Ishikawa (cell line): ENCODE results near the gene SFT2D2.

ENCODE experiments used
- CEBPB ChIP-seq: IDR thresholded peaks from 2 replicates; pipeline ENCODE4 v1.6.1; 2012
- CREB1 ChIP-seq: IDR thresholded peaks from 2 replicates; pipeline ENCODE4 v1.6.1; 2012; ENCODE audit warnings: low read depth
- EGR1 ChIP-seq: IDR thresholded peaks from 2 replicates; pipeline ENCODE4 v1.6.1; 2012
- EP300 ChIP-seq: IDR thresholded peaks from 2 replicates; pipeline ENCODE4 v1.6.1; 2012; ENCODE audit warnings: borderline replicate concordance
- FOXM1 ChIP-seq: IDR thresholded peaks from 2 replicates; pipeline ENCODE4 v1.6.1; 2012; ENCODE audit warnings: low read depth, borderline replicate concordance
- MAX ChIP-seq: IDR thresholded peaks from 2 replicates; pipeline ENCODE4 v1.6.1; 2012
- NFIC ChIP-seq: IDR thresholded peaks from 2 replicates; pipeline ENCODE4 v1.6.1; 2012
- RAD21 ChIP-seq: IDR thresholded peaks from 2 replicates; pipeline ENCODE4 v1.6.1; 2012; ENCODE audit warnings: low read depth
- REST ChIP-seq: IDR thresholded peaks from 2 replicates; pipeline ENCODE4 v1.6.1; 2012; ENCODE audit warnings: low read depth, mild to moderate bottlenecking
- TAF1 ChIP-seq: IDR thresholded peaks from 2 replicates; pipeline ENCODE4 v1.6.1; 2012; ENCODE audit warnings: low read depth, mild to moderate bottlenecking
- TCF12 ChIP-seq: IDR thresholded peaks from 2 replicates; pipeline ENCODE4 v1.6.1; 2012; ENCODE audit warnings: low read depth
- TEAD4 ChIP-seq: IDR thresholded peaks from 2 replicates; pipeline ENCODE4 v1.6.1; 2012
- USF1 ChIP-seq: IDR thresholded peaks from 2 replicates; pipeline ENCODE4 v1.6.1; 2012
- YY1 ChIP-seq: IDR thresholded peaks from 2 replicates; pipeline ENCODE4 v1.6.1; 2012; ENCODE audit warnings: low read depth
- ZBTB7A ChIP-seq: IDR thresholded peaks from 2 replicates; pipeline ENCODE4 v1.6.1; 2012; ENCODE audit warnings: low read depth

Gene SFT2D2

GRCh38 chr1:168225476-168226190 lies at the start of gene SFT2D2:
SFT2D2 (plus strand) TSS chr1:168226004; CDS start chr1:168226080, 76 bp downstream.
- no peak; the same call in 1 of the 2 replicates for TF ChIP-seq NFIC
- TF ChIP-seq TEAD4, result 0 out of 2 replicates have a peak, but pooled peaks have one; percentile 6
- TF ChIP-seq RAD21, result no peak
- TF ChIP-seq FOXM1, result peak; percentile 34; the same call in 1 of the 2 replicates
- TF ChIP-seq EP300, result no peak
- TF ChIP-seq YY1, result no peak
- peak; percentile 51 for TF ChIP-seq EGR1
- no peak for TF ChIP-seq REST
- TF ChIP-seq MAX, result peak; percentile 98
- no peak; the same call in 1 of the 2 replicates for TF ChIP-seq TCF12
- peak; percentile 96 for TF ChIP-seq ZBTB7A
- TF ChIP-seq USF1, result no peak
- TF ChIP-seq TAF1, result peak; percentile 89
- TF ChIP-seq CREB1, result no peak
- TF ChIP-seq CEBPB, result no peak

- TF ChIP-seq CREB1 (no peak), EP300 (no peak), YY1 (no peak), TCF12 (no peak), ZBTB7A (no peak), EGR1 (no peak), TAF1 (no peak), REST (no peak), RAD21 (no peak)
These were observed 47.6 kb upstream of the SFT2D2 start for GRCh38 chr1:168178227-168178637.

- TF ChIP-seq MAX (peak; percentile 74), ZBTB7A (no peak), EGR1 (no peak), REST (no peak), EP300 (no peak), CEBPB (peak; percentile 14; the same call in 1 of the 2 replicates), RAD21 (peak; percentile 16; the same call in 1 of the 2 replicates), CREB1 (peak; percentile 72), USF1 (no peak; the same call in 1 of the 2 replicates), TCF12 (peak; percentile 15; the same call in 1 of the 2 replicates), TAF1 (peak; percentile 72), FOXM1 (0 out of 2 replicates have a peak, but pooled peaks have one; percentile 41), NFIC (no peak), TEAD4 (0 out of 2 replicates have a peak, but pooled peaks have one; percentile 25), YY1 (no peak)
These were observed 47.0 kb upstream of the SFT2D2 start, which contains the start of gene TIPRL for GRCh38 chr1:168178638-168179437. TIPRL (plus strand) TSS chr1:168178962; CDS start chr1:168179078, 116 bp downstream.
